ENCODE measurements around the gene GHRH.

GHRH gene

GRCh38 chr20:37293301-37293943 lies 31.8 kb upstream of the GHRH start:
- TF ChIP-seq, protein P1, sequence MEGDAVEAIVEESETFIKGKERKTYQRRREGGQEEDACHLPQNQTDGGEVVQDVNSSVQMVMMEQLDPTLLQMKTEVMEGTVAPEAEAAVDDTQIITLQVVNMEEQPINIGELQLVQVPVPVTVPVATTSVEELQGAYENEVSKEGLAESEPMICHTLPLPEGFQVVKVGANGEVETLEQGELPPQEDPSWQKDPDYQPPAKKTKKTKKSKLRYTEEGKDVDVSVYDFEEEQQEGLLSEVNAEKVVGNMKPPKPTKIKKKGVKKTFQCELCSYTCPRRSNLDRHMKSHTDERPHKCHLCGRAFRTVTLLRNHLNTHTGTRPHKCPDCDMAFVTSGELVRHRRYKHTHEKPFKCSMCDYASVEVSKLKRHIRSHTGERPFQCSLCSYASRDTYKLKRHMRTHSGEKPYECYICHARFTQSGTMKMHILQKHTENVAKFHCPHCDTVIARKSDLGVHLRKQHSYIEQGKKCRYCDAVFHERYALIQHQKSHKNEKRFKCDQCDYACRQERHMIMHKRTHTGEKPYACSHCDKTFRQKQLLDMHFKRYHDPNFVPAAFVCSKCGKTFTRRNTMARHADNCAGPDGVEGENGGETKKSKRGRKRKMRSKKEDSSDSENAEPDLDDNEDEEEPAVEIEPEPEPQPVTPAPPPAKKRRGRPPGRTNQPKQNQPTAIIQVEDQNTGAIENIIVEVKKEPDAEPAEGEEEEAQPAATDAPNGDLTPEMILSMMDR (IDR thresholded peaks at IDR 0.05; ENCODE audit: borderline replicate concordance, insufficient read depth, low read depth, low read length), result no peak
- H3K4me3 ChIP-seq (ENCODE audit: low read depth, low read length), result no peak overlapping the region

DNA sequence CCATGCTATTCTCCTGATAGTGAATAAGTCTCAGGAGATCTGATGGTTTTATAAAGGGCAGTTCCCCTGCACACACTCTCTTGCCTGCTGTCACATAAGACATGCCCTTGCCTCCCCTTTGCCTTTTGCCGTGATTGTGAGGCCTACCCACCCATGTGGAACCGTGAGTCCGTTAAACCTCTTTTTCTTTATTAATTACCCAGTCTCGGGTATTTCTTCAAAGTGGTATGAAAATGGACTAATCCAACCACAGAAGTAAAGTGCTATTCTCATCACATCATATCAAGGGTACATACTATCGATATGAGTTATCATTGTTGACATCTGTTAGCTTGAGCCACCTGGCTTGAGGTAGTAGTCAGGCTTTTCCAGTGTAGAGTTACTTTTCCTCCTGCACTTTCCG lies 30.1 kb upstream of the GHRH start:
- no peak overlapping the region for H3K4me3 ChIP-seq (ENCODE audit: low read depth, low read length)
- TF ChIP-seq, protein P1 (IDR thresholded peaks at IDR 0.05; ENCODE audit: borderline replicate concordance, insufficient read depth, low read depth, low read length), result no peak

DNA sequence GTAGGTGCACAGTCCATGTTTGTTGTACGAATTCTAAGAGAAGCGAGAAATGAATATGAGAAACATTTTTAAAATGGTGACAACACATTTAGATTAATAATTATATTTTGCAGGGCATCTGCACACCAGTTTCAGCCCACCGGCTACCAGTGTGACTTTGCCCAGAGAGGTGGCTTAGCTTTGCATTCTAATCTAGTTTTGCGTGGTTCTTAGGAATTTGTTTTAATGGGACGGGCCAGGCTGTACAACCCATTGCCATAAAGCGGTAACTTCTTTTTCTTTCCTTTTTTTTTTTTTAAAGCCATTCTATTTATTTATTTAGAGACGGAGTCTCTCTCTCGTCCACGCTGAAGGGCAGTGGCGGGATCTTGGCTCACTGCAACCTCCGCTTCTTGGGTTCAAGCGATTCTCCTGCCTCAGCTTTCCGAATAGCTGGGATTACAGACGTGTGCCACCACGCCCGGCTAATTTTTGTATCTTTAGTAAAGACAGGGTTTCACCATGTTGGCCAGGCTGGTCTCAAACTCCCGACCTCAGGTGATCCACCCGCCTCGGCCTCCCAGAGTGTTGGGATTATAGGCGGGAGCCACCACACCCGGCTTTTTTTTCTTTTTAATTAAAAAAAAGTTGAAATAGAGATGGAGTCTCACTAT lies 28.7 kb upstream of the GHRH start:
- H3K4me3 ChIP-seq (ENCODE audit: low read depth, low read length), result peak overlapping the region; percentile 71
- TF ChIP-seq, protein P1 (IDR thresholded peaks at IDR 0.05; ENCODE audit: borderline replicate concordance, insufficient read depth, low read depth, low read length), result no peak

DNA sequence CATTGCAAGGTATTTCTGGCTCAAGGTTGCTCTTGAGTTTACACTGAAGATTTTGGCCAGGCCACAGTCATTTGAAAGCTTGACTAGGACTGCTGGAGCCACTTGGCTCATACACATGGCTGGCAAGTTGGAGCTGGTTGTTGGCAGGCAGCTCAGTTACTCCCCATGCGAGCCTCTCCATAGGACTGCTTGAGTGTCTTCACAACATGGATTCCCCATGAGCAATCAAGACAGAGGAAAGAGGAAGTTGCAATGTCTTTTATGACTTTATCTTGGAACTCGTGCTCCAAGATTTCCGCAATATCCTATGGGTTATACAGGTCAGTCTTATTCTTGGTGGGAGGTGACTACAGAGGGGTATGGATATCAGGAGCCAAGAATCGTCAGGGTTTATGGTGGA lies 26.5 kb upstream of the GHRH start:
- no peak overlapping the region for H3K4me3 ChIP-seq (ENCODE audit: low read depth, low read length)
- TF ChIP-seq, protein P1 (IDR thresholded peaks at IDR 0.05; ENCODE audit: borderline replicate concordance, insufficient read depth, low read depth, low read length), result no peak

DNA sequence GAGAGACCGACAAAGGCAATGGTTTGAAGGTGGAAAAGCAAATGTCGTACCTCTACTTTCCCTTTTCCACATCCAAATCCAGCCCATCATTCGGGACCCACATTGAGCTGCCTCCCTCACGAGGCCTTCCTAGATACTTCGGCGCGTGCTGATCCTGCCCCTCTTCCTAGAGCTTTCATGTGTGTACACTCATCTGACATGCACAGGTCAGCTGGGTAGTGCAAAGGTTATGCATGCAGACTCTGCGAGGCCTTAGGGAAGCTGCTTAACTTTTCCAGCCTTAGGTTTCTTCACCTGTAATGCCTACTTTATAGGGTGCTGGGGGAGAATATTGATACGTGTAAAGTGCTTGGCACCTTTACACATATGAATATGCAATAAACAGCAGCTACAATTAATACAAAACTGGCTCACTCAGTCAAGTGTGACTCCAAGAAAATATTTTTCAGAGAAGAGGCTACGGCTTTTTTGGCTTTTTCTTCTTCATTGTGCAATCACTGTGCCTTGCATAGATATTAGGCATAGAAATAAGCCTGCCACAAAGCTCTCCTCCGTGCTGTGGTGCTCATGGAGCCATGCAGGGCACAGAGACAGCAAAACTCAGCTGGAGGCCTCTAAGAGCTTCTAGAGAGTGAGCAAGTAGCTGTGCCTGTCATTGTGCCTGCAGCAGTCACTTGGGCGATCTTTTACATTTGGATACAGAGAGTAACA lies 24.2 kb upstream of the GHRH start:
- TF ChIP-seq, protein P1 (IDR thresholded peaks at IDR 0.05; ENCODE audit: borderline replicate concordance, insufficient read depth, low read depth, low read length), result no peak
- no peak overlapping the region for H3K4me3 ChIP-seq (ENCODE audit: low read depth, low read length)

GRCh38 chr20:37284691-37285161 lies 23.1 kb upstream of the GHRH start:
- no peak overlapping the region for H3K4me3 ChIP-seq (ENCODE audit: low read depth, low read length)
- TF ChIP-seq, protein P1 (IDR thresholded peaks at IDR 0.05; ENCODE audit: borderline replicate concordance, insufficient read depth, low read depth, low read length), result no peak
